OCI-LY1 (cell line): Measurements from ENCODE around the gene PHF2.

Experiments
- EZH2 ChIP-seq: fragments of 200-600 bp; sonication (generic), shearing (Covaris generic); IDR thresholded peaks from 2 replicates; pipeline ENCODE4 v1.8.0; 2017; ENCODE audit warnings: borderline replicate concordance, mixed run types, mild to moderate bottlenecking, antibody characterized with exemption, low read length, moderate library complexity, mixed read lengths
- TF ChIP-seq, protein P1 (sequence below): fragments of 200-600 bp; sonication (generic), shearing (Covaris generic); IDR thresholded peaks from 2 replicates; pipeline ENCODE4 v1.5.1; 2017; ENCODE audit warnings: mild to moderate bottlenecking, antibody characterized with exemption, low read length, moderate library complexity, mixed read lengths

DNA sequence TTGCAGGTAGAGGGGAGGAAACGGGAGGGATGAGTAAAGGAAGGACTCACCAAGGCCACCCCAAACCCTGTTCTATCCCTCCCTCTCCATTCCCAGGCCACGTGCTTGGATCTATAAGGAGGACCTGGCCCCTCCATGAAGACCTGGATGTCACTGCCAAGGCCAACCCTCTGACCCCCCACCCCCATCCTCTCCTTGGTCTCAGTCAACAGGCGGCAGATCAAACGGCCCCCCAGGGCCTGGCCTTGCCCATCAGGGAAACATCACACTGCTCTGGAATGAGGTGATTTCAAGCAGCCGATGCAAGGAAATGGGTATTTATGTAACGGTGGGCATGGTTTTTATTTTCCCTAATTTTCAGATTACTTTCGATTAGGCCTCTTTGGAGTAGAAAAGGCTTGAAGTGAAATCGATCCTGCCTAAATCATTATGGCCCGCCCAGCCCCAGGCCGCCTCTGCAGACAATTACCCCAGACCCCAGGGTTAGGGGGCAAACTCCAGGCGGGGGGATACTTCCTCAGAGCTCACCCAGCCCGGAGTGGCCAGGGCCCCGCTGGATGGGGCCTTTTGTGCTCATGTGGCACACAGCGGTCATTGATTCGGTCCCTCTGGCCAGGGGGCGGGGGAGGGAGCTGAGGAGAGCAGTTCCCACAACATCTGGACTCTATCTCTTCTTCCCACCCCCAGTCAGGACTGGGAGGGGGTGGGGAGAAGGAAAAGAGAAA is 125.3 kb downstream of the PHF2 start:
- TF ChIP-seq, protein P1, sequence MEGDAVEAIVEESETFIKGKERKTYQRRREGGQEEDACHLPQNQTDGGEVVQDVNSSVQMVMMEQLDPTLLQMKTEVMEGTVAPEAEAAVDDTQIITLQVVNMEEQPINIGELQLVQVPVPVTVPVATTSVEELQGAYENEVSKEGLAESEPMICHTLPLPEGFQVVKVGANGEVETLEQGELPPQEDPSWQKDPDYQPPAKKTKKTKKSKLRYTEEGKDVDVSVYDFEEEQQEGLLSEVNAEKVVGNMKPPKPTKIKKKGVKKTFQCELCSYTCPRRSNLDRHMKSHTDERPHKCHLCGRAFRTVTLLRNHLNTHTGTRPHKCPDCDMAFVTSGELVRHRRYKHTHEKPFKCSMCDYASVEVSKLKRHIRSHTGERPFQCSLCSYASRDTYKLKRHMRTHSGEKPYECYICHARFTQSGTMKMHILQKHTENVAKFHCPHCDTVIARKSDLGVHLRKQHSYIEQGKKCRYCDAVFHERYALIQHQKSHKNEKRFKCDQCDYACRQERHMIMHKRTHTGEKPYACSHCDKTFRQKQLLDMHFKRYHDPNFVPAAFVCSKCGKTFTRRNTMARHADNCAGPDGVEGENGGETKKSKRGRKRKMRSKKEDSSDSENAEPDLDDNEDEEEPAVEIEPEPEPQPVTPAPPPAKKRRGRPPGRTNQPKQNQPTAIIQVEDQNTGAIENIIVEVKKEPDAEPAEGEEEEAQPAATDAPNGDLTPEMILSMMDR: no peak
- no peak for TF ChIP-seq EZH2
